OCI-LY3 (cell line): ENCODE data around the gene TGM1.

Experiments used
- CTCF ChIP-seq: fragments of 200-600, 300-600 bp; sonication (generic); IDR thresholded peaks from 2 replicates; pipeline ENCODE4 v1.5.1; 2014; ENCODE audit warnings: antibody characterized with exemption, low read length, low read depth
- EZH2phosphoT487 ChIP-seq: fragments of 200-600 bp; shearing (Covaris generic); IDR thresholded peaks from 2 replicates; pipeline ENCODE4 v1.6.1; 2018; ENCODE audit warnings: antibody characterized with exemption, mixed run types, low read depth

DNA sequence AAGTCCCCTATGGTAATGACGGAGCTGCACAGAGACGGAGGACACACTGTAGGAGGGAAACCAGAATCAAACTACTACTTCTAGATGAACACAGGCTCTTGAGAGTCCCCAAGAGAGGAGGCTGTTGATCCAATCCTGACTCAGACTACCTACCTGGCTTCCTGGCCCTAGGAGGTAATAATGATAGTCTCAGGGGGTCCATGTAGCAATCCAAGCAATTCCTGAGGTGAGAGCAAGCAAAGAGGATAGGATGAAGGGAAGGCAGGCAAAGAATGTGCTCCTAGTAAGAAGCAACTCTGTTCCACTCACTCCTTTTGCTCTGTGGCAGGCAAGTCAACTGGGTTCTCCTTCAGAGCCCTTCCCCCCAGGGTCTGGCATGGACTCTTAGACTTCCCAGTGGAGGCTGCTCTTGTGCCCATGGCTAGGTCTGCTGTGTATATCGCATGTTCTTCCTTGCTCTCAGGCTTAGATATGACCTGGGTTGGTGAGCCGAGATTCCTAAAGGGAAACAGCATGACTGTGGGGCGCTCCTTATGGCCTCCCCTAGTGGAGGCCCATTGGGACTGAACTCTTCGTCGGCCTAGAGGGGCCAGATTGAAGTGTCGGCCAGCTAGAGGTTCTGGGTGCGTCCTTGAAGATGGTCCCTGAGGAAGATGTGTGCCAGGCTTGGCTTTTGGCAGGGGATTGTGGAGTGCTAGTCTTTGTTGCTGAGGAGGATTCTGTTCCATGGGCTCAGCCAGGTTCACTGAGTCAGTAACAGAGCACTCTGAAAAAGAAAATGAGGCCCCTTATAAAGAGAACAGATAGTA is 22.7 kb downstream of the TGM1 start:
- TF ChIP-seq CTCF (no peak), EZH2phosphoT487 (no peak)
